Glomerular endothelial cell (primary cell): ENCODE measurements around the gene DGKZ. TPM values are rescaled to one million over a fixed set of nuclear protein-coding genes. Genes with fewer than 3 reads are reported as not detected.
"Not testable (repeated sequence)": the region's sequence is repeated elsewhere in the genome, so short reads cannot be mapped to it uniquely, and the experiment has no call there.

Experiments used
- DNase-seq: peaks from one replicate; pipeline ENCODE4 v3.0.0-alpha.2; 2011; ENCODE audit warnings: low read depth, low spot score; ENCODE audit errors: extremely low read depth
- total RNA-seq: library from RNA; depleted of rRNA; stranded (reverse); fragments of >200 nt; gene quantifications from 2 replicates; pipeline ENCODE4 v1.2.3, GENCODE V29; 2015

DGKZ gene
- total RNA-seq, 1 donor from 2014 or later: 139 TPM

DNA sequence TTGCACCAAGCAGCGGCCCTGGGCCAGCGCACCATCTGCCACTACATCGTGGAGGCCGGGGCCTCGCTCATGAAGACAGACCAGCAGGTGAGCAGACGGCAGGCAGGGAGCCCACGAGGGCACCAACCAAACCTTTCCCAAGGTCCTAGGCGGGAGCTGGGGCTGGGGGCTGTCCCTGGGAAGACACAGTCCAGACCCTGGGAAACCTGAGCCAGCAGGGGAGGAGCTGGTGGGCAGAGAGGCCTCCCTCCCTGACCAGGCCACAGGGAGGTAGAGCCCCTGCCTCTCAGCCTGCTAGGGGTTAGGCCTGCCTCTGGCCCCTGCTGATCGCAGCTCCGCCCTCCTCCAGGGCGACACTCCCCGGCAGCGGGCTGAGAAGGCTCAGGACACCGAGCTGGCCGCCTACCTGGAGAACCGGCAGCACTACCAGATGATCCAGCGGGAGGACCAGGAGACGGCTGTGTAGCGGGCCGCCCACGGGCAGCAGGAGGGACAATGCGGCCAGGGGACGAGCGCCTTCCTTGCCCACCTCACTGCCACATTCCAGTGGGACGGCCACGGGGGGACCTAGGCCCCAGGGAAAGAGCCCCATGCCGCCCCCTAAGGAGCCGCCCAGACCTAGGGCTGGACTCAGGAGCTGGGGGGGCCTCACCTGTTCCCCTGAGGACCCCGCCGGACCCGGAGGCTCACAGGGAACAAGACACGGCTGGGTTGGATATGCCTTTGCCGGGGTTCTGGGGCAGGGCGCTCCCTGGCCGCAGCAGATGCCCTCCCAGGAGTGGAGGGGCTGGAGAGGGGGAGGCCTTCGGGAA, 32.4 kb downstream of the DGKZ start:
- DNase-seq: not testable (repeated sequence)

DNA sequence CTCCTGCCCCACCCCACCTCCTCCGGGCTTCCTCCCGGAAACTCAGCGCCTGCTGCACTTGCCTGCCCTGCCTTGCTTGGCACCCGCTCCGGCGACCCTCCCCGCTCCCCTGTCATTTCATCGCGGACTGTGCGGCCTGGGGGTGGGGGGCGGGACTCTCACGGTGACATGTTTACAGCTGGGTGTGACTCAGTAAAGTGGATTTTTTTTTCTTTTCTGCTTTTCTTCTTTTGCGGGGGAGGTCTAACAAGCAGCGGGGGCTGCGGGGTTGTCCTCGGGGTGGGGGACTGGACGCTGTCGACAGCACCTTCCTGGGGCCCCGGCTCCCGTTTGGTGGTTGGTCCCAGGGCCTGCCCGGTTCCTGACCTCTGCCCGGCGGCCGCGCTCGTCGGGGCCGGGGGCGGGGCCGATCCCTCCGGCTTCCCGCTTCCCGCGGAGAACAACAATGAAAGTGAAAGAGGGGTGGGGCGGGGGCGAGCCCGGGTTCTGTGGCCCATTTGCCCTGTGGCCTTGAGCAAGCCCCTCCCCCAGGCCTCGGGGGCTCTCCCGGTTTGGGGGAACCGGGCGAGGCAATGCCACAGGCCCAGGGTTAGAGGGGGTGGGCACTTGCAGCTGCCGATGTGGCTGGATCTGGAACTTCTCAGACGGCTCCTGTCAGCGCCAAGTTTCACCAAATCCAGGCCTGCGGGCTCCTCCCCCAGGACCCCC, 33.2 kb downstream of the DGKZ start:
- no peak for DNase-seq

DNA sequence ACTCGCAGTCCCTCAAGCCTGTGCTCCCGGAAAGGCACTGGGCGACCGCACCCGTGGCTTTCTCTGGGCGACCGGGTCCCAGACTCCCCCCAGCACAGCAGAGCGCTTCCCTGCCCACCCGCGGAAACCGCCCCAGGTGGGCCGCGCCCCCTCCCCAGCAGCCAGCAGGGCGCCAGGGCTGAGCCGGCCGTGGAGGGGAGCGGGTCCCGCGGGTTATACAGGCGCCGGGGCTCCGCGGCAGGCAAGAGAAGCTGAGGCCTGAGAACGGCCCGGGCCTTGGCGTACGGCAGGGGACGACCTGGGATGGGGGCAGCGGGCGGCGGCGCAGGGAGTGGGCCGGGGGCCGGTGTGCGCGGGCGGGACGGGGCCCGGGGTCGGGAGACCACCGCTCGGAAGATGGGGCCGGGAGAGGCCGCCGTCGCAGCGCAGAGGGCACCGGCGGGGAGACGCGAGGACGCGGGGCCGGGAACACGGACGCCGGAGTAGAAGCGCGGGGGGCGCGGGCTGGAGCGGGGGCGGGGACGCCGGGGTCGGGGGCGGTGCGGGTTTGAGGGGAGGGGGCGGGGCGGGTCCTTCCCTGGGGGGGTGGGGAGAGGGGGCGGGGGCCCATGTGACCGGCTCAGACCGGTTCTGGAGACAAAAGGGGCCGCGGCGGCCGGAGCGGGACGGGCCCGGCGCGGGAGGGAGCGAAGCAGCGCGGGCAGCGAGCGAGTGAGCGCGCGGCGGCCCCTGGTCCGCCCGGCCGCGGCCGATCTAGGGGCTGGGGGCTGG, 34.0 kb downstream of the DGKZ start, which contains the start of gene MDK:
TSS of gene MDK (plus strand) at position 622 of the 771 bp plus-strand sequence. CDS start 389 bp downstream, outside the sequence.
- no peak for DNase-seq

DNA sequence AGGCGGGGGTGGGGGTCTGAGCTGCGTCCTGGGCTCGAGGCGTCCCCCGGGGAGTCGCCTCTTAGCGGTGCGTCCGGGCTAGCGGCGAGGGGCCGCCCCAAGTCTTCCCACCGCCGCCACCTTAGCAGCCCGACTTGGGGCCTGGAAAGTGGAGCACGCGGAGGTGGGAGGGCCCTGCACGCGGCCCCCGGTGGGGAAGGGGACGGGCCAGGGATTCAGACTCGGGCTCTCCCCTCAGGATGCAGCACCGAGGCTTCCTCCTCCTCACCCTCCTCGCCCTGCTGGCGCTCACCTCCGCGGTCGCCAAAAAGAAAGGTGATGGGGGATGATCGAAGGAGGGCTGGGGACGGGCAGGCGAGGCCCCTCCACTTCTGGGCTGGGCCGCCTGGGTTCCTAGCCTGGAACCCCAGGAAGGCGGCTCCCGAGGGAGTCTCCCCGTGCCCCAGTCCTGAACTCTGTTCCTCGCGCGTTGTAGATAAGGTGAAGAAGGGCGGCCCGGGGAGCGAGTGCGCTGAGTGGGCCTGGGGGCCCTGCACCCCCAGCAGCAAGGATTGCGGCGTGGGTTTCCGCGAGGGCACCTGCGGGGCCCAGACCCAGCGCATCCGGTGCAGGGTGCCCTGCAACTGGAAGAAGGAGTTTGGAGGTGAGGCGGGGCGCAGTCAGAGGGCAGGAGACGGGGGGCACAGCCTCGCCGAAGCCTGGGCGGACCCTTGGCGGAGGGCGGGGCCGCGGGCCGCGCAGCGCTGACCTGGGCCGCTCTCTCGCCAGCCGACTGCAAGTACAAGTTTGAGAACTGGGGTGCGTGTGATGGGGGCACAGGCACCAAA, 34.8 kb downstream of the DGKZ start:
- DNase-seq: no peak

DNA sequence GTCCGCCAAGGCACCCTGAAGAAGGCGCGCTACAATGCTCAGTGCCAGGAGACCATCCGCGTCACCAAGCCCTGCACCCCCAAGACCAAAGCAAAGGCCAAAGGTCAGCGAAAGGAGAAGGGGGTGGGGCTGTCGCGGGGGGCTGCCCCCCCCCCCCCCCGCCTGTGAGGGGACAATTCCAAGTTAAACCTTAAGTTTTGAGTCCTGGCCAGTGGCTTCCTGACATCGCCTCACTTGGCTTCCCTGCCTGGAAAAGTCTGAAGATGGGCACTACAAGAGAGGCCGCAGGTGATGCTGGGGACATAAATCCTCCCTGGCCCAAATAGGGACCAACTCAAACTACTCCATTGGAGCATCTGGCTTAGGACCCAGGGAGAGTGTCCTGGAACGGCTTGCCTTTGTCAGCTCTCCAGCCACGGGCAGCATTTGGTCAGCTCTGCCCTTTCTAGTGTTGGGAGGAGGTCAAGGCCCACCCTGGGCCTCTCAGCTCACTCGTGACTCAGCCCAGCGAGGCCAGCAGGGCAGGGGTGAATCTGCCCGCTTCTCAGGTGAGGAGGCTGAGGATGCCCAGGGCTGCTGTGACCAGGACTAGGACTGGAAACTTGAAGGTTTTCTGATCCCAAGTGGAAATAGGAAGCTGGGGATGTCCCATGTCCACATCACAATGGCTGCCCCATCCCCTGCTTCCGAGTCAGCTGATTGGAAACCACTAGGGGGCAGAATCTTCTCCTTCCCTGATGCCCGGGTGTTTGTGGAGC, 35.6 kb downstream of the DGKZ start:
- DNase-seq: no peak

DNA sequence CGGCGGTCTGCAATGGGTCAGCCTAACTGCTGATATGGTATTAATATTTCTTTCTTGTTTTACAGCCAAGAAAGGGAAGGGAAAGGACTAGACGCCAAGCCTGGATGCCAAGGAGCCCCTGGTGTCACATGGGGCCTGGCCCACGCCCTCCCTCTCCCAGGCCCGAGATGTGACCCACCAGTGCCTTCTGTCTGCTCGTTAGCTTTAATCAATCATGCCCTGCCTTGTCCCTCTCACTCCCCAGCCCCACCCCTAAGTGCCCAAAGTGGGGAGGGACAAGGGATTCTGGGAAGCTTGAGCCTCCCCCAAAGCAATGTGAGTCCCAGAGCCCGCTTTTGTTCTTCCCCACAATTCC, 36.1 kb downstream of the DGKZ start:
- no peak for DNase-seq

DNA sequence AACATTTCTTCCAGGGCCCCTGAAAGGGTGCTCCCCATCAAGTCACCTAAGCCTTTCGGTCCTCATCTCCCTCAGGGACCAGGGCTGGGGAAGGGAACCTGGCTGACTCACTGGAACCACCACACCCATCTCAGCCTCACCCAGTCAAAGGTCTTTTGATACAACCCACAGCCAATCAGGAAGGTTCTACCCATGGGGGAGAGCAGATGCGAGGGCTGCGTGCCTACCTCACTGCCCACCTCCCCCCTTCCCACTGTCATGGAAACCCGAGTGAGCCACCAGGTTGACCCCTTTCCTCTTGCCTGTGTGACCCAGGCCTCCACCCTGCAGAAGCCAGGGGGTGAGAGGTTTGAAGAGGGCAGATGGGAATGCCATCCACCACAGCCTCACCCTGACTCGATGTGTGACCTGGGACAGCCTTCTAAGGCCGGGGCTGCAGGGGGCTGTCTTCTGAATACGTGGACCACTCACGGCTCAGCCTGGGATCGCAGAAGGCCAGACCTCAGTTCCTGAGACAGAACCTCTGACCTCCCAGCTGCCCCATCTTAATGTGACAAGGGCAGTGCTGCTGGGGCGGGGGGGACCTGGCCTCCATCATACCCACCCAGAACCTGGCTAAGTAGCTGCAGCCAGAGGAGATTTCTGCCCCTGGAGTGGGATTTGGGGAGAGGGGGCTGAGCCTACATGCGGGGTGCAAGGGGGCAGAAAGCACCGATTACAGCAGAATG, 36.9 kb downstream of the DGKZ start:
- no peak for DNase-seq

DNA sequence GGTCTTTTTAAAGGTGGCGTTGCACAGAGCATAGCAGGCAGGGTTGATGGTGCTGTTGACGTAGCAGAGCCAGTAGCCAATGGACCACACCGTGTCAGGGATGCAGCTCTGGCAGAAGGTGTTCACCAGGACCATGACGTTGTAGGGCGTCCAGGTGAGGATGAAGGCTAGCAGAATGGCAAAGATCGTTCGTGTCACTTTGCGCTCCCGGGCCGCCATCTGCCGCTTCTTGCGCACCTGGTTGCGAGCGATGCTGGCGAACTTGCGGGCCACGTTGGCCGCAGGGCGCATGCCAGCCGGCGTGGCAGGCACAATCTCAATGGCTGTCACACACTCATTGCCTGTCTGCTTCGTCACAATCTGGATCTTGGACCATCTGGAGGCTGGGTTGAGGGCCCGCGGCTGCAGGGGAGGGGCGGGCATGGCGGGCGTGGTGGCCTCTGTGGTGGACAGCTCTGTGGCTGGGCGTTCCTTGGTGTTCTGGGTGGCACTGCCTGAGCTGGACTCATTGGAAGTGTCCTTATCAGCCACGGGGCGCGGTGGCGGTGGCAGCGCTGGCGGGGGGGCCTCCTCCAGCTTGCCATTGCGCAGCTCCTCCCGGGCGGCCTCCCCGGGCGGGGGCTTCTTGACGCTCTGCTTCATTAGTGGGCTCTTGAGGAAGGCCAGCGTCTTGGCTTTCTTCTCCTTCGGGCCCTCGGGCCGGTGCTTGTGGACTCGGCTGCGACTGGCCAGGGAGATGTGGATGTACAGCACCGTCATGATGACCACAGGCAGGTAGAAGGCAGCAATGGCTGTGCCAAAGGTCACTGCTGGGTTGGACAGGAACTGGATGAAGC, 38.1 kb downstream of the DGKZ start:
- DNase-seq: no peak

DNA sequence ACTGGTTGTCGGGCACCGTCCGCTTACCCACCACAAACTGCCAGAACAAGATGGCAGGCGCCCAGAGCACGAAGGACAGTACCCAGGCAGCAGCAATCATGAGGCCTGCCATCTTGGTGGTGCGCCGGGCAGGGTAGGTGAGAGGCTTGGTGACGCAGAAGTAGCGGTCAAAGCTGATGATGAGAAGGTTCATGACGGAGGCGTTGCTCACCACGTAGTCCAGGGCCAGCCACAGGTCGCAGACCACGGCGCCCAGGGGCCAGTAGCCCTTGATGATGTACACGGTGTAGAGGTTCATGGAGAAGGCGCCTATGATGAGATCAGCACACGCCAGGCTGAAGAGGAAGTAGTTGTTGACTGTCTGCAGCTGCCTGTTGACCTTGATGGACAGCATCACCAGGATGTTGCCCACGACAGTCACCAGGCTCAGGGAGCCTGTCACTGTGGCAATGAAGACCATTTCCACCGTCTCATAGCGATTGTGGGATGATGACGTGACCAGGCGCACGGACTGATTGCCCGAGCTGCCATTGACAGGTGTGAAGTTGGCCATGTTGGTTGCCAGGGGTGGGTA, 38.8 kb downstream of the DGKZ start:
- no peak for DNase-seq

DNA sequence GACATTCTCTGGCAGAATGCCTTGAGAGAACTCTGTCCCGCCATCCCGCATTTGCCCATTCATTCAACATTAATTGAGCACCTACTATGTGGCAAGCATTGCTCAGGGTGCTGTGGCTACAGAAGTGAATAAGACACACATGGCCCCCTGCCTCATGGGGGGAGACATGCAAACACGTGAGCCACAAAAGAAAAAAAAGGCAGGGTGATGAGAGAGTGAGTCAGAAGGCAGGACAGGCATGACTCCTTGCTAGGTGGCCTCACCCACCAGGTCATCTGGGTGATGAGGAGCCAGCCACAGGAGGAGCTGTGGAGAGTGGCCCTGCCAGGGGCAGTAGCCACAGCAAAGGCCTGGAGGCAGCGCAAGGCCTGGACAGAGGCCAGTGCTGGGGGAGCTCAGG, 39.4 kb downstream of the DGKZ start:
- no peak for DNase-seq

DNA sequence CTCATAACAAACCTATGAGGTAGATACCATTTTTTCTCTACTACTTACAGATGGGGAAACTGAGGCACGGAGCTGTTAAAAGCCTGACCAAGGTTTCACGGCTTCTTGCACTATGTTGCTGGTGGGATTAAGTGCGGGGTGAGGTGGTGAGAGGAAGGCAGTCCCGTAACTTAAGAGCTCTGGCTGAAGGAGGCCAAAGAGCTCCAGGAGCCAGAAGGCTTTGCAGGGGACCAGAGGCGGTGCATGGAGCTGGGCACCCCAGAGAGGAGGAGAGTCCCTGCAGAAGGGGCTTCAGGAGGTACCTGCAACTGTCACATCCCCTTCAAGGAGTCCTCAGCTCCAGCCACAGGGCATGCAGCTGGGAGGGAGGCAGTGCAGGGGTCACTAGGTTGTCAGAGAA, 40.2 kb downstream of the DGKZ start:
- no peak for DNase-seq

DNA sequence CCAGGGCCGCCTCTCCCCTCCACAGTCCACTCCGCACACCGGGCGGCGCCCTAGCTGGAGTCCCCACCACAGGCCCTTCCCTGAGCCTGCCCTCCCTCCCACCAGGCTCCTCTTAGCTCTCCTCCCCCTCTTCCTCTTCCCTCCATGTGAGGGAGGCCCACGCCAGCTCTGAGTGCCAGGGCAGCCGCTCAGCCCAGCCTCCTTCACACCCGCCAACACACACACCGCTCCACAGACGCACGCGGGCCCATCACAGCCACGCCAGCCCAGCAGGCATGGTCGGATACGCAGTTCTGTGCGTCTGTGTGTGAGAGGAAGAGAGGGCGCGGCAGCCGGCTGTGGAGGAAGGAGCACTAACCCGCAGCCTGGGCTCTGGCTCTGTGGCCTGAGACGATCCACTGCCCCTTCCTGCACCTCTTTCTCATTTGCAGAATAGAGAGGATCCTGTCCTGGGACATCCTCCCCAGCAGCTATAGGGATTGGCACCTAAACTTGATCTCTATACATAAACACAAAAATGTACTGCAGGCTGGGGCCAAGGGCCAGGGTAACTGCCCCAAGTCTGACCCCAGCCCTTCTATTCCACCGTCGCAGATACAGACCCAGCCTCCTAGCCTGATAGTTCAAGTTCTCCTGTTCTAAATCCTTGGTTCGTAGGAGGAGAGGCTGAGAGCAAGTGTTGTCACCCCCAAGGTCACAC, 40.8 kb downstream of the DGKZ start:
- no peak for DNase-seq

DNA sequence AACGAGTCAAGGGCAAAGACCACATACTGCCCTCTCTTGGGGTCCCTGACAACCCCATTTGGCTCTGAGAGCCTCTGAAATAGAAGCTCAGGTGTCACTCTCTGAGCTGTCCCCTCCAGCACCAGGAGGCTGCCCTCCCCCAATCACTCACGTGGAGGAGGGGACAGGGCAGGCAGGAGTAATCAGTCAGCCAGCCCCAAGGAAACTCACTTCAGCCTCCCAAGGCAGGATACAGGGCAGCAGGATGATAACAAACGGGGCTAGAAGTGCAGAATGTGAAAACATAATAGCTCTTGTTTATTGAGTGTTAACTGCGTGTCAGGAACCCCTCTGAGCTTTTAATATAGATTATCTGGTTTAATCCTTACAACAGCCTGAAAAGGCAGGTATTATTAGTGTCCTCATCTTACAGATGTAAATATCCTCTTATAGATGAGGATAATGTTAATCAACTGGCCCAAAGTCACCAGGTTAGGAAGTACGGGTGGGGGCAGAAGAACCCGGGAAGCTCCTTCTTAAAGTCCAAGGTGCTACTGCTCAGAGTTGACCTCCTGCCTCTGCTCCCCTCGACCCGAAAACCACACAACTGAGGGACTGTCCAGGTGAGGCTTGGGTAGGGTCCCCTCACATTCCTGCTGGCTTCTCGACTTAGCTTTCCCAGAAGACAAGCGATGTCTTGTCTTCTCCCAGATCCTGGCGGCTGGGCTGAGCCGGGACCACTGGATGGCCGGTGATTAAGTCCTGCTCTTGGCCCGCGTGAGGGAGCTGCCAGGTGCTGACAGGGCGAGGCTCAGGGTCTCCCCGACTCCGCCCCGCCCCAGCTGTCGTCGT, 41.6 kb downstream of the DGKZ start:
- DNase-seq: no peak

DNA sequence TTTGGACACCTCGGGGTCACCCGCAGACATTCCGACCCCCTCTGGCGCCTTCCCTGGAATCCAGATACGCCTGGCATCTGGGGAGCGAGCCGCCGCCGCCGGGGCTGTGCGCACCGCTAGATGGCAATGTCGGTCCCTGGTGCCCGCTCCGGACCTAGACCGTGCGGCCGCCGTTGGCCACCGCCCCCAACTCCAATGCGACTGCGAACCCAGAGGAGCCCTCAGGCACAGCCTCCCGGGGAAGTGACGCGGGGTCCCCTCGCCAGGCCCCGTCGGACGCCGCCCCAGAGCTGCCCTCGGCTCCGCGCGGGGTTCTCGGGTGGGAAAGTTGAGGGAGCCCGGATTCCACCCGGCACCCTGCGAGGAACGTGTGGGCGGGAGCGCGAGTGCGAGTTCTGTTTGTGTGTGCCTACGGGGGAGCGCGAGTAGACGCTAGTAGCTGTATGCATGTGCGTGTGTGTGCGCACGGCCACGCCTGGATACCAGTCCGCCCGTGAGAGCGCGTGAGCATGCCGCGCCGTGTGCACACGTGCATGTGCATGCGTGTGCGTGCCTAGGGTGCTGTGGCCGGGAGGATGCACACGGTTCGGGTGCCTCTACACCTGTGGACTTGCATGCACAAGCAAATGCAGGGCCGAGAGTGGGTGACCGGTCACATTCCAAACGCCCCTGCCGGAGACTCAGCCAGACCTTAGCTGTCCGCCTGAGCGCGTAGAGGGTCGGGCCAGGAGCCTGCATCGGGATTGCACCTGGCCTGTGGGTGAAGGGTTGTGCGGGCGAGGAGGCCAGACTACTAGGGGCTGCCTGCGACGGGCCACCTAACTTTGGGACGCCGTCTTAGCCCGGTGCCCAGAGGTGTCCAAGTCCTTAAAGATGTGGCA, 42.4 kb downstream of the DGKZ start:
- no peak for DNase-seq

DNA sequence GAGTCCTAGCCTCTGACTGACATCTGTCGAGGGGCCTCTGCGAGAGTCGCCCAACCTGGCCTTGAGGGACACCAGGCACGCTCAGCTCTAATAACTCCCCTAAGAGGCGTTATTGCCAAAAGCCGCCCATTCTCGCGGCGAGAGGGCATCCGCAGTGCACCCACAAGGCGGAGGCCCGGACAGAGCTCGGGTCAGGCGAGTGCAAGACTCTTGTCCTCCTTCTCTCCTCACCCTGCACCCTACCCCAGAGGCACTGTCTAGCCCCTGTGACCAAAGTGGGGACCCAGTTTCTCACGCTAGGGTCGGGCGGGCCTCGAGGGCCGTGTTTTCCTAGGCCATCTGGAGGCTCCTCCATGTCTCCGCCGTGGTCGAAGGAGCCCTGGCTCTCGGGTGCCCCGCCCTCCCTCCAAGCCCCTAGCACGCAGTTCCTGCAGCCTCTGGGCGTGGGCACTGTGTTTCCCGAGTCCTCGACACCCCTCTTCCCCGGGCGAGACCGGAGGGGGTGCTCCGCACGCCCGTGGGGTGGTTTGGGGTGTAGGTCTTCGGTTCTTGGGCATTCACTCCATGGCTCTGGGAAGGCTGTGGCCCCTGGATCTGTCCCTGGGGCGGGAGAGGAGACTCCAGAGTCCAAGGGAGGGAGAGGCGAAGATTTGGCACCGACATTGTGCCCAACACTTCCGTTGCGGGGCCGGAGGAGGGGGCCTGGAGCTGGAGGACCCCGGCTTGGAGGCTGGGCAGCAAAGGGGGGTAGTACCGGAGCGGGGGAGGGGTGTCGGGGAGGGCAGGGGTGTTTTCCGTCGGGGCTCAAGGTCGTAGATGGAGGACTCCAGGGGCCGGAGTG, 43.3 kb downstream of the DGKZ start:
- DNase-seq: no peak
